GM13976 (cell line): ENCODE measurements around the gene H1-8.

Experiments
- DNase-seq: peaks from one replicate; pipeline ENCODE4 v3.0.0; 2012; ENCODE audit warnings: low spot score
- CTCF ChIP-seq: IDR thresholded peaks from 2 replicates; pipeline ENCODE4 v1.5.1; 2012; ENCODE audit warnings: borderline replicate concordance, mild to moderate bottlenecking; ENCODE audit not compliant: insufficient read depth; ENCODE audit errors: extremely low read depth, missing control alignments, control extremely low read depth
- in situ Hi-C: fragments of 300-500 bp; cut with MboI; formaldehyde crosslinking; loops from one replicate; pipeline ENCODE4 v1.12.0; 2022; ENCODE audit warnings: low sequenced_read_pairs, mixed read lengths, inconsistent platforms; ENCODE audit not compliant: unreplicated experiment

Gene H1-8

GRCh38 chr3:129529436-129530210 is 13.4 kb upstream of the H1-8 start:
- in situ Hi-C loops = no loop called here
- no peak for DNase-seq
- no peak for TF ChIP-seq CTCF

GRCh38 chr3:129530251-129530791 is 12.7 kb upstream of the H1-8 start:
- in situ Hi-C loops = no loop called here
- no peak for TF ChIP-seq CTCF
- no peak for DNase-seq

GRCh38 chr3:129530821-129531220 is 12.2 kb upstream of the H1-8 start:
- no peak for TF ChIP-seq CTCF
- no peak for DNase-seq
- in situ Hi-C loops = no loop called here

GRCh38 chr3:129531699-129532098 is 11.3 kb upstream of the H1-8 start:
- in situ Hi-C loops = no loop called here
- no peak for DNase-seq
- no peak for TF ChIP-seq CTCF

GRCh38 chr3:129532261-129532660 is 10.7 kb upstream of the H1-8 start:
- in situ Hi-C loops = no loop called here
- no peak for TF ChIP-seq CTCF
- no peak for DNase-seq

- DNase-seq = no peak
- in situ Hi-C loops = no loop called here
These were observed 9.6 kb upstream of the H1-8 start for GRCh38 chr3:129533406-129533805.

More at GRCh38 chr3:129533406-129533805, 9.6 kb upstream of the H1-8 start:
- TF ChIP-seq CTCF = no peak
